Glomerular endothelial cell (primary cell): ENCODE measurements around the gene RXRA. TPM values are rescaled to one million over a fixed set of nuclear protein-coding genes. Genes with fewer than 3 reads are reported as not detected.

Experiments
- DNase-seq: peaks from one replicate; pipeline ENCODE4 v3.0.0-alpha.2; 2011; ENCODE audit warnings: low read depth, low spot score; ENCODE audit errors: extremely low read depth
- total RNA-seq: library from RNA; depleted of rRNA; stranded (reverse); fragments of >200 nt; gene quantifications from 2 replicates; pipeline ENCODE4 v1.2.3, GENCODE V29; 2015

The RXRA gene
- total RNA-seq, 1 donor from 2014 or later, result 29.2 TPM

GRCh38 chr9:134378901-134379338, 52.7 kb downstream of the RXRA start:
- no peak for DNase-seq

DNA sequence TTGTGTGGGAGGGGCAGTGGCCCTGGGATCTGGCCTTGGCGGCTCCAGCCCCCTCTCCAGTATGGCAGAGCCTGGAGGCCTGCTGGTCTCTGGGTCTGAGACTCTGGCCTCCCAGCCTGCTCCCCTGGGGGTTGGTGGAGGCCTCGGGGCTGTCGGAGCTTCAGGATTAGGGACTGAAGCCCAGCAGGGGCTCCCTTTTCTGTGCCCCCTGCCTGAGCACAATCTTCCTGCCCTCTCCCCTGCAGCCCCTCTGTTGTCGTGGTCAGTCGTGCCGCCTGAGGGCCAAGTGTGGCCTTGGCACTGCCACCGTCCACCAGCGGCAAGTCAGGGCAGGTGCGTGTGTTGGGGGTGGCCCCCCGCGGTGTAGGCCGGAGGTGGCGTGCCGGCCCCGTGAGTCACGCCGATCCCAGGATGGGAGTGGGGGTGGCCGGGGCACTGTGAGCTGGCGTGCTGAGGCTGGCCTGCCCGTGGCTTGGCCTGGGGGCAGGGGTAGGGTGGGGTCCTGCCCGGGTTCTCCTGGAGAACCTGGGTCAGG, 53.6 kb downstream of the RXRA start:
- no peak for DNase-seq

- no peak for DNase-seq
These were observed 54.5 kb downstream of the RXRA start for GRCh38 chr9:134380542-134381271.

DNA sequence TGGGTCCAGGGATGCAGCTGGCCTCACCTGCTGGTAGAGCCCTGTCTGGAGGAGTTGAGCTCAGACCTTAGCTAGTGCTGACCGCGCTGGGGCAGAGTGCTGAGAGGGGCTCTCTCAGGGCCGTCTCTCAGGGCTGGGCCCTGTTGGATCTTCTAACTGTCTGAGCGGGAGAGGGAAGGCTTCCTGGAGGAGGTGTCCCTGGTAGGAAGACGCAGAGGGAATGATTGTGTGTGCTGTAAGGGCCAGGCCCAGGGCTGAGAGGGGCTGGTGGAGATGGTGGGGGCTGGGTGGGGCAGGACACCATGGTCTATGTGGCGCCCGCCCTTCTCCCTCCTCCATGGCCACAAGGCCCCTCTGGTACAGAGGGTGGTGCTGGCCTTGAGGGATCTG, 55.0 kb downstream of the RXRA start:
- DNase-seq, result no peak

- DNase-seq, result no peak
These were observed 55.6 kb downstream of the RXRA start for GRCh38 chr9:134381671-134382516.

GRCh38 chr9:134382733-134383132, 56.5 kb downstream of the RXRA start:
- DNase-seq, result no peak

GRCh38 chr9:134383148-134383547, 56.9 kb downstream of the RXRA start:
- no peak for DNase-seq

DNA sequence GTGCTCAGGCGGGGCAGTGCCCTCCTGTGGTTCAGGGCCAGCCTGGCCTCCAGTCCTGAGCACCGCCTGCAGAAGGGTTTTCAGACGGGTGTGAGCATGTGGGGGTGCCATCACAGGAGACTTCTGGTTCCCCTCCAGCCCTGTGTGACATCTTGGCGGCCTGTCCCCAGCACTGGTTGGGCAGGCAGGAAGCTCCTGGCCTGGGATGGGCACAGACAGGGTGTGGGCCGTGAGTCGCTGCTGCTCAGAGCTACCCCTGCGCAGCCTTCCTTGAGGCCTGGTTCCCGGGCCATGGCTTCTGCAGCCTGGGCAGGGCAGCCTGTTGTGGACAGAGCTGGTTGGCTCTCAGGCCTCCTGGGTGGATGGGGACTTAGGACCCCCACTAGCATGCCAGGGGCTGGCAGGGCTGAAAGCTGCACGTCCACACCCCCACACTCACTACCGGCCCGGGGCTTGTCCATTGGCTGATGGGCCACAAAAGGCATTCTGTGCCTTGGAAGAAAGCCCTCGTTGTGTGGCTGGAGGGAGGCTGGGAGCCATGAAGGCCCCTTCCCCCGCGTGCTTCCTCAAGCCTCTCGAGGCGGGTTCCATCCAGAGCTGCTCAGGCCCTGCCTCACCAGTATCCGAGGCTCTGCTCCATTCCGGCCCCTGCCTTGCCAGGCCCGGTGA, 58.7 kb downstream of the RXRA start:
- DNase-seq, result no peak

DNA sequence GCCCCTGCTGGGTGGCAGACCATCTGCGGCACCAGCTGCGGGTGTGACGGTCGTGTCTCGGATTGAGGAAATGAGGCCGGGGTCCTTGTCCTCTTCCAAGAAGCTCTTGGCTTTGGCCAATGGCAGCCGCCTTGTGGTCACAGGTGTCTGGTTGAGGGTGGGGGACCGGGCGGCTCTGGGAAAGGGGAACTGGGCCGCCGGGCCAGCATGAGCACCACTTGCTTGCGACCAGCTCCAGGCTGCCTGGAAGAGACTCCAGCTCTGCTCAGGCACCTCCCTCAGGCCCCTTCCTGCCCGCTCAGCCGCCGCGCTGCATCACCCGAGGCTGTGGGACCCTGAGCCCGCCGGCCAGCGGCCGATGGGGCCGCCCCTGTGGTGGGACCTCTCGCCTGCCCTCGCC, 59.7 kb downstream of the RXRA start:
- no peak for DNase-seq

GRCh38 chr9:134386951-134387831, 60.9 kb downstream of the RXRA start:
- DNase-seq, result no peak

DNA sequence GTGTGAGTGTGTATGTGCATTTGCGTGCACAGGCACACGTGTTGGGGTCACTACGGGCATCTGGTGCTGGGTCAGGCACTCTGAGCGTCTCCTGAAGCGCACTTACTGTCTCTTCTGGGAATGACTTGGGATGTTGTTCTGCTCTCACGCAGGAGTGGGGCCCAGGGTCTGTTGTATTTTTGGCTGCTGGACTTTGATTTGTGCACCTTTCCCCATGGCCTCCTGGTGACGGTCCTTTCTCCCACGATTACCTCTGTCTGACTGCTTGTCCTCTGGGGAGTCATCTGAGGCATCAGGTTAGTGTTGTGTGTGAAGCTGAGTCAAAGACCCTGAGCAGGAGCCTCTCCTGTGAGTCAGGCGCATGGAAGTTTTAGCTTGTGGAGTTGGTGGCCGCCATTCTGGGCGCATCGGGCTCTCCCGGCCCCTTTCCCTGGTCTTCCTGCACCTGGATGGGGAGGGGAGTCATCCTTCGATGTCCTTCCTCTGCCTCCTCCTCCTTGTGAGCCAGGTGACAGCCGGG, 62.1 kb downstream of the RXRA start:
- DNase-seq, result no peak

DNA sequence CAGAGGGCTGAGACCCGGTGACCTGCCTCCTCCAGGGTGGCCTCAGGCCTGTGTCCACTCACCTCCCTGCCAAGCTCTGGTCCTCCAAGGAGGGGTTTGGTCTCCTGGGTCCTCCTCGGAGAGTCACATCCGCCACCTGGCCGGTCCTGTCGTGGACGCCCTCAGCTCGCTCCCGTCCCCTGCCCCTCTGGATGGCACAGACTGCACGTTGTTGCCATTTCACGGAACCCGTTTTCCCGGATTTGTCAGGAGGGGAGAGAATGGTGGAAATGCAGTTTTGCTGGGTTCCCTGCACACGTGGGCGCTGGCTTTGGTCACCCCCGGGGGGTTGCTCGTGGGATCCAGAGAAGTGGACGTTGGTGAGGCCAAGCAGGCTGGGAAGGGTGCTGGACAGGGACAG, 62.7 kb downstream of the RXRA start:
- DNase-seq, result no peak

DNA sequence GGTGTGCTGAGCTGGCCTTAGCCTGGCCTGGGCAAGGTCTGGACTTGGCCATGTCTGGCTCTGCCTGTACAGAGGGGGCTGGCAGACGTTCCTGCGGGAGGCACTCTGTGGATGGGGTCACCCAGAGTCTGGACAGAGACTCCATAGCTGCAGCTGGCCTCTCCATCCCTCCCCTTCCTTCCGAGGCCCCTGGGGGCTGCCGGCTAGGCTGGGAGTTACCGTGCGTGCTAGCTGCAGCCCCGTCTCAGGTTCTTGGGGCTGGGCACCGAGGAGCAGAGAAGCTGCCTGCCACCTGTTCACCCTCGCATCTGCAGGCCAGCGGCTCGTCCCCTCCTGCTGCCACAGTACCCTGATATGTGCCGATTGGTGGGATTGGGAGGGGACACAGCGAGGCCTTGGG, 63.4 kb downstream of the RXRA start:
- DNase-seq, result no peak

DNA sequence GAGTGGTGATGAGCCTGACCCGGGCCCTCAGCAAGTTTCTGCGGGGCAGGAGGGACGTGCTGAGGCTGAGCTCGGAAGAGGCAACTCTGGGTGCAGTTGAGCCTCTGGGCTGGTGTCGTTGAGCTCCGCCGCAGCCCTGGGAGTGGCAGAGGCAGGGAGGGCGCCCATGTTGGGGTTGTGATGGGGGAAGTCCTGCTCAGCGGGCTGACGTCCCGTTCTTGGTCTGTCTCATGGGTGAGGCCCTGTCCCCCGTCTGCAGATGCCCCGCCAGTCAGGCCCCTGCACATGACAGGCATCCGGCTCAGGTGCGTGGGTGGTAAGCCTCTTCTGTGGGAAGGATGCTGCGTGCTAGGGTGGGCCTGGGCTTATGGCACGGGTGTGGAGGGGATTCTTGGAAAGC, 64.3 kb downstream of the RXRA start:
- no peak for DNase-seq

DNA sequence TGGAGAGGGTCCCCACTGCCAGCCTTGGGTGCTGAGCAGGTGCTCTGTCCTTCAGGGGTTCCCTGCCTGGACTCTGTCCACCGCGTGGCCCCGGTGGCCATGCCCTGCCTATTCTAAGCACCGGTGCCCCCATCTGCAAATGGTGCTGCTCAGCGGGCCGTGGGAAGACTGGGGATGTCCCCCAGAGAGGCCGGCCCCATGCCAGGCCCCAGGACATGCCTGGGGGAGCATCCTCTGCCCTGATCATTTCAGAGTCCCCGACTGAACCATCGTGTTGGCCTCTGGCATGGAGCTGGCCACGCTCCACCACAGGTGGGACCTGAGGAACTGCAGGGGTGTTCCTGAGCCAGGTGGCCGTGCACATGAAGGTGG, 64.7 kb downstream of the RXRA start:
- no peak for DNase-seq

- DNase-seq, result no peak
These were observed 65.3 kb downstream of the RXRA start for GRCh38 chr9:134391319-134392231.

DNA sequence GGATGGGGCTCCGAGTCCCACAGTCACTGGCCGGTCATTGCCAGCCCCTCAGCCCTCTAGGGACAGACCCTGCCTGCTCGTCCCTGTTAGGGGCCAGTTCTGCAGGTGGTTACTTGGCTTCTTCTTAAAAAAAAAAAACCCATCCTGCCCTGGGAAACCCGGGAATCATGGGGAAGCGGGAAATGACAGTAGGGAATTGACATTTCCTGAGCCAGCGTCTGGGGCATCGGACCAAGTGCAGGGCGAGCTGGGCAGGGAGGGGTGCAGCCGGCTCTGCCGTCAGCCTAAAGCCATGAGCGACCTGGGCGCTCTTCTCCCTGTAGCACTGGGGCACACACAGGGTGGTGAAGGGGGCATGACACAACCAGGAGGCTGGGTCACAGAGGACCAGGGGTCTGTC, 66.6 kb downstream of the RXRA start:
- DNase-seq, result no peak

GRCh38 chr9:134393582-134394280, 67.5 kb downstream of the RXRA start:
- no peak for DNase-seq
